ENCODE results near the gene FAM117B. TPM values are rescaled to one million over a fixed set of nuclear protein-coding genes. Genes with fewer than 3 reads are reported as not detected.

Gene FAM117B
- total RNA-seq, 2 experiments from 2014 or later = 46.8 to 50.4 TPM

GRCh38 chr2:202633470-202633869 is 1.3 kb upstream of the FAM117B start:
- H3K4me3 Mint-ChIP-seq = no peak overlapping the region
- POLR2A ChIA-PET = interaction anchor here (1.3 to 5.4 kb wide), 7 partner anchors 10 to 381 kb away, joined by 3 to 103 read pairs (median 13); partner anchors contain the start of gene NBEAL1
- no peak overlapping the region for H3K27ac ChIP-seq (ENCODE audit: low read depth in 1 of 2, low read length in 2 of 2)

GRCh38 chr2:202635428-202636212 is 851 bp downstream of the FAM117B start:
- no peaks in the 10 kb centered on the region for H3K9me3 ChIP-seq (ENCODE audit: control insufficient read depth in 1 of 2, insufficient read depth in 1 of 2, low read length in 2 of 2)
- Mint-ChIP-seq H3K9me3 (no peaks in the 10 kb centered on the region), H3K27me3 (no peaks in the 10 kb centered on the region), H3K4me1 (ENCODE audit: low read depth) (peaks cover 65% of the 10 kb centered on the region), H3K27ac (peak overlapping the region; percentile 98), H3K4me3 (peak overlapping the region; percentile 95), H3K36me3 (ENCODE audit: low read depth) (peaks cover 27% of the 10 kb centered on the region)
- ChIA-PET CTCF (interaction anchor here (0.8 to 2.2 kb wide), 6 partner anchors 8 to 47 kb away, joined by 3 to 6 read pairs (median 4); no protein-coding TSS in a partner anchor), POLR2A (interaction anchor here (0.7 to 5.4 kb wide), 40 partner anchors 8 to 1746 kb away, joined by 3 to 103 read pairs (median 6); partner anchors contain the start of genes CARF, CFLAR, CYP20A1 and ICA1L)
- ATAC-seq (ENCODE audit: poor library complexity) (peak; percentile 54), DNase-seq (peak; percentile 75 to 93 (median 85))
- TF ChIP-seq CTCF (IDR thresholded peaks at IDR 0.05) = no peak
- H3K27ac ChIP-seq (ENCODE audit: low read depth in 1 of 2, low read length in 2 of 2) = peak overlapping the region; percentile 53 to 96
- H3K4me1 ChIP-seq (ENCODE audit: insufficient read depth, low read length) = peaks cover 41% of the 10 kb centered on the region
- H3K27me3 ChIP-seq (ENCODE audit: control insufficient read depth in 1 of 2, insufficient read depth in 2 of 2, low read length in 2 of 2) = no peaks in the 10 kb centered on the region
- intact Hi-C loops (cut with DNase I, micrococcal nuclease) = loop anchor here (1.0 to 10.0 kb wide), 8 partner anchors 37 to 851 kb away; partner anchors contain the start of genes ALS2 (in 1 of the 2), BMPR2 (in 1 of the 2), CARF (in 1 of the 2) and FZD7 (in 1 of the 2)
- no peaks in the 10 kb centered on the region for H3K36me3 ChIP-seq (ENCODE audit: insufficient read depth, low read length)
- peak overlapping the region; percentile 86 for H3K4me3 ChIP-seq (ENCODE audit: low read length)

More at GRCh38 chr2:202633470-202633869, 1.3 kb upstream of the FAM117B start:
- Histone ChIP-seq H3K4me3 (ENCODE audit: low read length) (no peak overlapping the region), H3K9me3 (ENCODE audit: control insufficient read depth in 1 of 2, insufficient read depth in 1 of 2, low read length in 2 of 2) (no peaks in the 10 kb centered on the region), H3K36me3 (ENCODE audit: insufficient read depth, low read length) (no peaks in the 10 kb centered on the region), H3K27me3 (ENCODE audit: control insufficient read depth in 1 of 2, insufficient read depth in 2 of 2, low read length in 2 of 2) (no peaks in the 10 kb centered on the region), H3K4me1 (ENCODE audit: insufficient read depth, low read length) (peaks cover 27% of the 10 kb centered on the region)
- H3K27ac Mint-ChIP-seq = peak overlapping the region; percentile 98
- ATAC-seq (ENCODE audit: poor library complexity) (no peak), DNase-seq (peak in 1 of 14 experiments; percentile 22)
- peaks cover 20% of the 10 kb centered on the region for H3K36me3 Mint-ChIP-seq (ENCODE audit: low read depth)
- CTCF ChIA-PET = interaction anchor here (0.7 kb wide), 1 partner anchor 325 kb away, joined by 3 read pairs; no protein-coding TSS in a partner anchor
- no peaks in the 10 kb centered on the region for H3K9me3 Mint-ChIP-seq
- peaks cover 43% of the 10 kb centered on the region for H3K4me1 Mint-ChIP-seq (ENCODE audit: low read depth)
- no peak for TF ChIP-seq CTCF (IDR thresholded peaks at IDR 0.05)
- intact Hi-C loops (cut with DNase I, micrococcal nuclease) = loop anchor here (2.0 to 10.0 kb wide), 8 partner anchors 51 to 849 kb away; partner anchors contain the start of genes ALS2 (in 1 of the 2), BMPR2 (in 1 of the 2), CYP20A1 (in 1 of the 2) and FZD7 (in 1 of the 2)
- no peaks in the 10 kb centered on the region for H3K27me3 Mint-ChIP-seq

- Histone ChIP-seq H3K36me3 (ENCODE audit: insufficient read depth, low read length) (no peaks in the 10 kb centered on the region), H3K4me3 (ENCODE audit: low read length) (peak overlapping the region; percentile 86), H3K9me3 (ENCODE audit: control insufficient read depth in 1 of 2, insufficient read depth in 1 of 2, low read length in 2 of 2) (no peaks in the 10 kb centered on the region), H3K4me1 (ENCODE audit: insufficient read depth, low read length) (peaks cover 44% of the 10 kb centered on the region), H3K27ac (ENCODE audit: low read depth in 1 of 2, low read length in 2 of 2) (peak overlapping the region; percentile 53 to 73), H3K27me3 (ENCODE audit: control insufficient read depth in 1 of 2, insufficient read depth in 2 of 2, low read length in 2 of 2) (no peaks in the 10 kb centered on the region)
- H3K4me3 Mint-ChIP-seq = peak overlapping the region; percentile 92
- H3K36me3 Mint-ChIP-seq (ENCODE audit: low read depth) = peaks cover 27% of the 10 kb centered on the region
- H3K9me3 Mint-ChIP-seq = no peaks in the 10 kb centered on the region
- intact Hi-C loops (cut with DNase I, micrococcal nuclease) = loop anchor here (5.0 to 10.0 kb wide), 7 partner anchors 36 to 851 kb away; partner anchors contain the start of genes ALS2 (in 1 of the 2), BMPR2 (in 1 of the 2), CARF (in 1 of the 2) and FZD7 (in 1 of the 2)
- DNase-seq (no peak), ATAC-seq (ENCODE audit: poor library complexity) (no peak)
- peaks cover 70% of the 10 kb centered on the region for H3K4me1 Mint-ChIP-seq (ENCODE audit: low read depth)
- TF ChIP-seq CTCF (IDR thresholded peaks at IDR 0.05) = no peak
- ChIA-PET CTCF (interaction anchor here (0.8 to 2.2 kb wide), 5 partner anchors 9 to 48 kb away, joined by 3 to 6 read pairs (median 4); no protein-coding TSS in a partner anchor), POLR2A (interaction anchor here (0.7 to 5.4 kb wide), 30 partner anchors 8 to 1519 kb away, joined by 3 to 103 read pairs (median 12); partner anchors contain the start of genes CARF, CYP20A1, ICA1L and NBEAL1)
- H3K27me3 Mint-ChIP-seq = no peaks in the 10 kb centered on the region
- peak overlapping the region; percentile 98 for H3K27ac Mint-ChIP-seq
Measured at GRCh38 chr2:202636213-202636513, 1.4 kb downstream of the FAM117B start.
